Tibial nerve (tissue), 3 donors: ENCODE data around the gene FAU.

Source experiments
- CTCF ChIP-seq, 5 experiments: fragments of 200-600 bp in 3 of 5; fragments of 450-650 bp in 2 of 5; sonication (generic) in 3 of 5; IDR thresholded peaks; one replicate each; pipeline ENCODE4 v1.5.1; 2016 to 2019; ENCODE audit warnings: antibody characterized with exemption in 5 of 5, mild to moderate bottlenecking in 3 of 5, moderate library complexity in 2 of 5
- POLR2A ChIP-seq, 2 donors: fragments of 450-650 bp; IDR thresholded peaks; one replicate each; pipeline ENCODE4 v1.6.1; 2017; ENCODE audit warnings: antibody characterized with exemption in 2 of 2, mild to moderate bottlenecking in 2 of 2, moderate library complexity in 2 of 2

- no peak for TF ChIP-seq POLR2A (IDR thresholded peaks at IDR 0.05)
- TF ChIP-seq CTCF (IDR thresholded peaks at IDR 0.05) = peak in 1 of 5 experiments; percentile 4
These were observed 3.7 kb downstream of the FAU start for GRCh38 chr11:65118097-65118837.
